Activated CD4-positive, alpha-beta T cell treated with anti-CD3 and anti-CD28 coated beads, Interleukin-10, Interleukin-2, amounts not matched to agents 100 ng/mL and 50 ng/mL, durations not matched to agents 16 hours and 8 hours (primary cell): ENCODE measurements around the gene GEMIN8.
A peak's percentile ranks its signal among the peaks of the same experiment; 100 is the strongest.

Source experiments
- DNase-seq: peaks from one replicate; pipeline ENCODE4 v3.0.0-alpha.2; 2020

The GEMIN8 gene, protein sequence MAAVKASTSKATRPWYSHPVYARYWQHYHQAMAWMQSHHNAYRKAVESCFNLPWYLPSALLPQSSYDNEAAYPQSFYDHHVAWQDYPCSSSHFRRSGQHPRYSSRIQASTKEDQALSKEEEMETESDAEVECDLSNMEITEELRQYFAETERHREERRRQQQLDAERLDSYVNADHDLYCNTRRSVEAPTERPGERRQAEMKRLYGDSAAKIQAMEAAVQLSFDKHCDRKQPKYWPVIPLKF

DNA sequence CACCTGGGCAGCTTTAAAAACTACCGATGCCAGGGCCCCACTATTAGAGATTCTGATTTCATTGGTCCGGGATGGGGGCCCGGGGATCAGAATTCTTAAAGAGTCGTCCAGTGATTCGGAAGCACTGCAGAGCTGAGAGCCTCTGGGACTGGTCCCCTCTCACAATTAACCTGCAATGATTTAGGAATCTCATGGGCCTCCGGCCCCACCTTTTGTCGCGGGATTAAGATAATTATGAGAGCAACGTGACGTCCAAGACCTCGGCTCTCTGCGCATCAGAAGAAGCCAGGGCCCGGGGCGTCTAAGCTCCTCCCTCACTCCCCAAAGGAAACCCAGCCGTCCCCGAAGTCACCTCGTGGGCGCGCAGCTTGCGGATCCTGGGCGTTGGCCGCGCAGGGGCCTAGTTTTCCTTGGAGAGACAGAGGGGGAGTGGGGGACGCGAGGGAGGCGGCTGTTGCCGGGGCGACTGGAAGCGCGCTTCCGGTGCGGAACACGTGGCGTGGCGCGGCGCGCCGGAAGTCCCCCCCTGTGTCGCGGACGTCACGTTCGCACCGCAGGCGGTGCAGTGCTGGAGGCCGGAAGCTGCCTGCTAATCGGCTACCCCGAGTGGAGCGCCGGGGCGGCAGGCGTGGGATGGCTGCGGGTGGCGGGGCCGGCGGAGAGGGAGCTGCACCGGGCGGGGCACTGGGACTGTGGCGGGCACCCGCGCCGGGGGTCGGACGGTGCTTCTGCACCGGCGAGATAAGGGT, at the start of gene GEMIN8:
TSS of gene GEMIN8 (minus strand) at position 468 of the 749 bp plus-strand sequence. CDS start 8,414 bp downstream, outside the sequence.
- DNase-seq, result peak; percentile 92

DNA sequence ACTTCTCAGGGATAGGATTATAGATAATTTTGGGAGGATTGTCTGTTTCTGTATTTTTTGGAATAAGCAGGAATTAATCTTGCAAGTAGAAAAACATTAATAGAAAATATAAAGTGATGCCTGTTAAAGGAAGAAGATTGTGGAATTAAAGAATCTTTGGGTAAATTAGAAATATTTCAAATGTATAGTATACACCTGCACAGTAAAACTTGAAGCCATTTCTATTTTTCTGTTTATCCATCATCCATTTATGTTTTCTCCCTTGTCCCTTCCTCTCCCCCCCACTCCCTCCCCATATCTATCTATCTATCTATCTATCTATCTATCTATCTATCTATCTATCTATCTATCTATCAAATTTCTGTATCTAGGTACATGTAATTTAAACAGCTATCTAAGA, 46.9 kb upstream of the GEMIN8 start:
- no peak for DNase-seq

DNA sequence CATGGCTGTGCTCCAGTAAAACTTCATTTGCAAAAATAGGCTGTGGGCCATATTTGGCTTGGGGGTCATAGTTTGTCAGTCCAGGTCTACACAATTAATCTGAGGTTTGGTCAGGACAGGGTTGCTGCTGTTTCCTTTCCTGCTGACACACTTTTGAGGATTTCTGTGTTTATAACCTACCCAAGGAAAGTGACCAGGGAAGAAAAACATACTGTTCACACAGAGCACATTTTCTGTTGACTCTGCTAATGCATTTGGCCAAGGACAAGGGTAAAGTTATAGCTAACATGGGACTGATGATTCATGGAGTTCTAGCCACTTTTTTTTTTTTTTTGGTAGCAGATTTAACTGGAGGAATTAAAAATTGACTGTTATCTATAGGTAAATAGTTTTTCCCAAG, 43.9 kb upstream of the GEMIN8 start:
- DNase-seq, result no peak

DNA sequence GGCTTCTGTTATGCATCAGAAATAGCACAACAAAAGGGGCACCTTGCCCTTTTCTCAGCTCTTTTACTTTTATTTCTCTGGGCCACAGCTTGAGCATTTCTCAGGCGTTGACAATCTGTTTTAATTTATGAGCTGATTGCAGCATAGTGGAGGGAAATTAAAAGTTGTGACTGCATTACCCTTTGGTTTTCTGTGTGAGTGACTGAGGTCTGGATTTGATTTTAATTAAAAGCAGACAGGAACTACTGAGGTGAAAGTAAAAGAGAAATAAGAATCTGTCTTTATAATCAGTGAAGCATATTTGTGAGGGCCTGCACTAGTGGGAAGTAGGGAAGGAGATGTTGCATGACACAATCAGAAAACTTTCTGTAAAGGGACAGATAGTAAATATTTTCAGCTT, 43.4 kb upstream of the GEMIN8 start:
- no peak for DNase-seq

DNA sequence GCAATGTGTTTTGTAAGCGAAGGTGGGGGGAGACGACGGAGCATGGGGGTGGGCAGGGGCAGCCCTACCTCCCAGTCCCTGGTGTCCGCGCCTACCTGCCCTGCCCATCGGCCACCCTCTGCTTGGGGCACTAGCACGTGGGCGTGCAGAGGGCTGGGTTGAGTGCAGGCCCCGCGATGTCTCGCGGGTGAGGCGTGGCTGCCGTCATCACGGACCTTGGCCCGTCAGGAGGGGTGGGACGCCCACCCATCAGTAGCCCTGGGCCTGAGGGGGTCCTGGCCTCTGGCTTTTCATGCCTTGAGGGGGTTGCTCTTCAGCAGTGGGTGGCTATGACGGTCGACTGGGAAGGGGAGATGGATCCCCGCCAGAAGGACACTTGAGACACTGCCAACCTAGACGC, 36.1 kb upstream of the GEMIN8 start:
- no peak for DNase-seq

DNA sequence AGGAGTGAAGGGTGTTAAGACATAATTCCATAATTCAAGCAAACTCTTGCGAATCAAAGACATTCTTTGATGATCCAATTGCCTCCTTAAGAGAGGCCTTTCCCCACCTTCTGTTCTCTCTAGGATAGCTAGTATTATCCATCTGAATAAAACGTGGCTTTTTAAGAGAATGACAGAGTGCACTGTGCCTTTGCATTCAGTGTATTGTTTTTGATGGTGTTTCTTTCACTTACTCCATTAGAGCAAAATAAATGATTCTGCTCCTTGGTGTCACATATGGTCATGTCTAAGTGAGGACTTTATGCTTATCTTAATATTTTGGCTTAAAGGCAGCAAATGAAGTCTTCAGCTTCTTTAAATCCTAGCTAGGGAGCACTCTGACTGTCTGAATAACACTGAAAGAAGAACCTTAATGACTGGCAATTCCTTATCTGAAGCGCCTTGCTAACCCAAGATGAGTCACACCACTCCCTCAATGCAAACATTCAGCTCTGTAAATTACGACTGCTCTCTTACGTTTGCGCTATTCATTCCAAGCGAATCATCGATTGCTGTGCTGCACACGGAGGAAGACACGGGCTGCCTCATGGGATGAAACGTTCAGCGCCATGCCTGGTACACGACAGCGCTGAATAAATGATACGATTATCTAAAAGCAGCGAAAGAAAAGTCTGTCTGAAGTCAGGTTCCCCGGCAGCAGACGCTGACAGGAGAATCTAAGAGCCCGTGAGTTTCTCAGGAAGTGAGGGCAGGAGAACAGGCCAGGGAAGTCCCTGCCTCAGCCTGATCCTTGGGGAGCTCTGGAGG, 35.1 kb upstream of the GEMIN8 start:
- DNase-seq, result no peak

DNA sequence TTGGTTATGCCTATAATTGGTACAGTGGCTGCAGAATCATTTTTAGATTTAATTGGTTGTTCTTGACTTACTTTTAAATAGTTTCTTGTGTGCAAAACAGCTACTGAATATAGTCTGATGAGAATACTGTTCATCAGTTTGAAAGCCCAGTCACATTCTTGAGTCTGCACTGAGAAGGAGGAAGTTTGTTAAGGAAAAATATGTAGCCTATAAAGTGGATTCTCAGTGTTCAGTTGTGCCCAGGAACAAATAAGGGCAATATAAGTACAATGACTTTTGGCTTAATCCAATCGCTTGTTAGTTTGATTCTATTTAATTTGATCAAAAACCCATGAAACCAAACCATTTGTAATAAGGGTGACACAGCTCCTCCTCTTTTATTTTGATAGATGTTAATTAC, 32.8 kb upstream of the GEMIN8 start:
- no peak for DNase-seq

DNA sequence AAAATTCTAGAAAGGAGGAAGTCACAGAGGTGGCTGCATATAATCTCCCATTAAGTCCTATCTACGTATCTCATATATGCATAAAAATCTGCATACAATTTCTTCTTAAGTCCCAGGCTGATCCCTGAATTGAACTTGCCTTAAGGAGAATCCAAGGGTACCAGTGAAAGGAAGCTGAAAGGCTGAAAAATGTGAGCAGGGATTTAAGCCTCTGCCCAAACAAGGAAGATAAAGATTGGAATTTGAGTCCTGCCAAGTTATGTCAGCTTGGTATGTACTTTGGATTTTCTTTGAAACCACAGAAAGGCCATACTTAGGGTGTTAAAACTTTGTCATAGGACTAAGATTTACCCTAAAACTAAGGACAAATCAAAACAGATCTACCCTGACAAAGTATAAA, 26.5 kb upstream of the GEMIN8 start:
- no peak for DNase-seq

DNA sequence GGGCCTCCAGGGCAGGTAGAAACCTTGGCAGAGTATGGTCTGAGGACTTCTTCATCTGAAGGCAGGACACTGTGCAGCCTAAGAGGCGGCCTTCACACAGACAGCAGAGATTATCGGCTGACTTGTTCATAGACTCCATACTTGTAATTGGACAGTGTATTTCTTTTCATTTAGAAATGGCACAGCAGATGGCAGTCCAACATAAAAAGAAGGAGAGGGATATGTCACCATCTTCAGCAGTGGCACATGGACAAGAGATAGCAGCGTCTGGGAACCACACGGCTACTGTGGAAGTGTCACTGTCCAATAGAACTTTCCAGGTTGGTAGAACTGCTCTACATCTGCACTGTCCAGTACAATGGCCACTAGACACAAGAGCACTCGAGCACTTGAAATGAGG, 21.7 kb upstream of the GEMIN8 start:
- no peak for DNase-seq

DNA sequence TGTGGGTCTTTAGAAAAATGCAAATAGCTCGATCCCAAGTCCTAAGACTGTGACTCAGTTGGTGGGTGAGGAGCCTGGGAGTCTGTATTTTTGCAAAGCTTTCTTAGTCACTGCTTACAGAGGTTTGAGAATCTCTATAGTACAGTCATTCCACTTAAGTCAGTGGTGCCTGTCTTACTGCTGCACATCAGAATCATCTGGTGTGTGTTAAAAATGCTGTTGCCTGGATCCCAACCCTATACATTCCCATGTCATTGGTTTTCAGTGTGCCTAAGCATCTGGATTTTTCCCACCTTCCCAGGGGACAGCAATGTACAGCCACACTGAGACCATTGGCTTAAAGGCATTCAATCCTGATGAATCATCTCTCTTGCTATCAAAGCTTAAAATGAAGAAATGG, 21.0 kb upstream of the GEMIN8 start:
- no peak for DNase-seq

DNA sequence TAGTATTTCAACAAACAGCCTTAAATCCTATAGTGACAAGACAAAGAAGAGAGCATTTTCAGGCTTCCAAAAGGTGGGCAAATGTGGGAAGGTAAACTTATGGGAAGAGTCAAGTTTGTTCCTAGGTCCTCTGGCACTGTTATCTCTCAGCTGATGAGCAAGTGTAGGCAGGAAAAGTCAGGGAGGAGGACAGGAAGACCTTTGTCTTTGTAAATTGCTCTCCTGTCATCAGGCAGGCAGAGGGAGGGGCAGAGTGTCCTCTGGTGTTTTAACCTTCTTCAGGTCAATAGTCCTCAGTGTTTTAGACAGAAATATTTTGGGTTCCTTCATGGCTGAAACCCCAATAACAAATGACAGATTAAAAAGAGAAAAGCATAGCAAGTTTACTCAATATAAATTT, 13.5 kb upstream of the GEMIN8 start:
- DNase-seq, result no peak

DNA sequence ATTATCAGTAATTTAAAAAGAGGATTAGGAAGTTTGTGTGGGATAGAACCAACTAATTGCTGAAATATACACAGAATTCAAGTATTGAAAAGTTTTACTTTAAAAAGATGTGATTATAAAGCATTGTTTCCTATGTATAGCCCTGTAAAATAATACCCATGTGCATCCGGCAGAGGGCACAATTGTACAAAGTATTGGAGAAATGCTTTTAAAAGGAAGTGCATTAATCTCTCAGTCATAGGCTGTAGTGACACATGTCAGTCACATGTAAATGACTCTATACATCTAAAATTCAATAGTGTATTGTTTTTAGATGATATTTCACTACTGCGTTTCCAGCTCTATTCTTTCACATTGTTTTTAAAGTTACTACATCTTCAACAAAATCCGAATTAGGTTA, 9.7 kb upstream of the GEMIN8 start:
- peak; percentile 75 for DNase-seq

DNA sequence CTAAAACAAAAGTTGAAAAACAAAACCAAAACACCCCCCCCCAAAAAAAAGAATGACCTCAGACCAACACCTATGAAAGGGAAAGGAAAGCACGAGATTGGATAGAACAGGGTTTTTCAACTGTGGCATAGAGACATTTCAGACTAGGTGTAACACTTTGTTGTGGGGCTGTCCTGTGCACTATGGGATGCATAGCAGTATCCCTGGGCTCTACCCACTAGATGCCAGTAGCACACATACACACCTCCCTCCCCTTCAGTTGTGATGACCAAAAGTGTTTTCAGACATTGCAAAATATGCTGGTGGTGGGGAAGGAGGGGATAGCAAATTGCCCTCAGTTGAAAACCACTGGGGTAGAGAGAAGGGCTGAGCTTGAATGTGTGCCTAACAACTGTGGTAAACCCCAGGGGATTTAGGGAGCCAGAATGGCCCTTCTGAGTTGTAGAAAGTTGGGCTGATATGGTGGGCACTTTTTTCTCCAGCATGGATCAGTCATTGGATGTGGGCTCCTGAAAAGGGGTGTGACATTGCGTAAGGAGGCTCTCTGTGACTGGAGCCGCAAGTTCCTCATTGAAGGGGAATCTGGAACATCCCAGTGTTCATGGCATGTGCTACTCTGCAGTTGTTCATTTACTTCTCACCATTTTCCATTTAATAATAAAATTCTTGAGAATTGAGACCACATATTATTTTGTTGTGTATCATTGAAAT, 8.8 kb upstream of the GEMIN8 start:
- DNase-seq, result no peak

DNA sequence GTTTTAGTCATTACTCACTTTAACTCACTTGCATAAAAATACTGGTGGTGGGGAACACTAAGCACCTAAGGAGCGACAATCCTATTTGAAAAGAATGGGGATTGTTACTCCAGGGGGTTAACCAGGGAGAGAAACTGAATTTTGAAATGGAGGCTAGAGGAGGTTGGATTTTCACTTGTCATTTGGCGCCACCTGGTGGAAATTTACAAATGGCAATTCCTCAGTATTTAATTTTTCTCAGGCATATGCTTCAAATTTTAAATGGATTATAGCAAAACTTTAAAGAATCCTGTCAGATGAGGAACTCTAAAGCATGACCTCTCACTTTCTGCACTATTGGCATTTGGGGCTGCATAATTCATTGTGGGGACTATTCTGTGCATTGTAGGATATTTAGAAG, 2.7 kb upstream of the GEMIN8 start:
- DNase-seq, result peak; percentile 70

DNA sequence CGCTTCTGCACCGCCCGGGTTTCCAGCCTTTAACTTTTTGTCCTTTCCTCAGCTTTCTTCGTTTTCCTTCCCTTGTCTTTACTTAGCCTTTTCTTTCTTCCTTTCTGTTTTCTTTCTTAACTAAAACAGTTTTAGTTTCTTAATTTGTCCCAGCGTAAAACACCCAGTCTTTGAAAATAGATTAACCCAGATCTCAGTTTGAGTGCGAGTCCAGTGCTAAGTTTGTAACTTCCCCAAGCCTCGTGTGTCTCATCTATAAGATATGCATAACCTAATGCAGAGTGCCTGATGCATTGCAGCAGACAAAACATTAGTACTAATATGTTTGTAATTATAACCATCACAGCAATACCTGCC, 460 bp upstream of the GEMIN8 start:
- no peak for DNase-seq

DNA sequence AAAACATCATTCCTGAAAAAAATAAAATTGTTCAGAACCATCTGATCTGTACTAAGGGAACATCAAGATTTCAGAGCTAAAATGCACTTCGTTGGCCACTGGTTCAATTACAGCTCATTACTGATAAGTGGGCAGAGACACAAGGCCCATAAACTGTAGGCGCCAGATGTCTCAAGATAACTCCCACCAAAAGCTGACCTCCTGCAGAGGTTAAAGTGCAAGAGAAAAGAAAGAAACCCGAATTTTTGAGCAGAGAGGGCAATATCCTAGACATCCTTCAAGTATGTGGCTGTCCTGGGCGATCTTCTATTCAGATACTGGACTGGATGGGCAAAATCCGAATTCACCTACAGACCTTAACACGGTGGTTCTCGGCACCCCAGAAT, 660 bp downstream of the GEMIN8 start:
- DNase-seq, result no peak

DNA sequence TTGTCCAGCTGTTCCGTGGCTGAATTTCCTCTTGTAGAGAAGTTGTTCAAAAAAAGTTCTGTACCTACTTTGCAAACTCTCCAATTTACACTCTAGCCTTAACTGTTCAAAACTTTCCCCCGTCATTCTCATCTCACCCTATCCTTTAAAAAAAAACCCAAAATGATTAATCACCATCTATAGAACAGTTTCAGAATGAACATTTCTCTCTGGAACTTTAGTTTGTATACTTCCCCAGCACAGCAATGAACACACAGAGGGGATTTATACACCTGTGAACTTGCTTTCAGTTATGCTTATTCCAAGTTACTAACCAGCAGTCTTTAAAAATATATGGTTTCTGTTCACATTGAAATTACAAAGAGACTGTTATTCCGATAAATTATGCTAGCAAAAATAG, 1.2 kb downstream of the GEMIN8 start:
- DNase-seq, result peak; percentile 62

DNA sequence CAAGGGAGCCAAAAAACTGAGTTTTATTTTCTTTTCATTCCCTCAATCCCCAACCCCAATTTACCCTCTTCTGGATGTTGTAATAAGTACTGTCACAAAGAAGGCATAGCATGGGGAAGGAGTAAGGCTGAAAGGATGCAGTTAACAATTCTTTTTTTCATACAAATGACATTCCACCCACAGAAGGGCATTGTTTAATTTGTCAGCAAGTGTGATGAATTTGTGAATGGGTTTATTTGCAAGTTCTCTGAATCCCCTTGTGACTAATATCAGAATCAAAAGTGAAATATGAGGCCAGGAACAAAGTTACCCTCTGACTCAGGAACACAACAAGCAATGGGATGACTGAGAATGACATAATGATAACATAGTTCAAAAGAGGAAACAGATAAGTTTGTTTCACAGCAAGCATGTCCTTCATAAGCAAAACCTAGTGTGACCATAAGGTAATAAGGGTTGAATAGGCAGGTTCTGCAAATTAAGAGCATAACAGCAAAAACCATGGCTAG, 2.1 kb downstream of the GEMIN8 start:
- peak; percentile 84 for DNase-seq

DNA sequence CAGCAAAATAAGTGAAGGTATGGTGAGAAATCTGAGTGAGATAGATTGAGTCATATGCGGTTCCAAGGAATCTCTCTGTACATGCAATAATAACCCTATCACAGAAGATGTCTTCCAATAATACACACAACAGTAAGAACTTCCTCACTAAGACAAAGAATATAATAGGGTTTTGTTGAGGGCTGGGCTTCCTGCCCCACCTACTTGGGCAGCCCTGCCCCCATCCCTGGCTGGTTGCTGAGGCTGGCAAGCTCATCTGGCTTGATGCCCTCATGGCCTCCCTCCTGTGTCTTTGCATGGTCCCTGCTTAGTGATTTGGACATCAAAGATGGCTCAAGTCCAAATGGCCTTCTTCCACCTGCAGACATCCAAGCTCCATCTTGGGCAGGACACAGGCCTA, 2.7 kb downstream of the GEMIN8 start:
- DNase-seq, result peak; percentile 21

DNA sequence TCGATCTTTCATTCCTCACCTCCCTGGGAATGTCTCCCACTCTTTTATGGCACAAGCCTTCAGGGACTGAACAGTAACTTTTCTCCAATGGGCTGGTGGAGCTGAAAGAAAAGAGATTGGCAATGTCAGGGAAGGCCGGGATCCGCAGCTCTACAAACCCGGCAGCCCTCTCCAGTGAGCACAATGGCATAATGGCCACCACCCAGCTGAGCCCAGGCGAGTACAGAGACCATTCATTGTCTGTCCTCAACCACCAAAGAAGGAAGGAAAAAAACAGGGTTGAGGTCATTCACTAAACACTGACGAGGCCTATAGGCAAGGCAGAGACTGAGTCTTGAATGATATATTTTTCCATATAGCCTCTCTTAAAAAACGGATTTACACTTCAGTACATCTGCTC, 3.6 kb downstream of the GEMIN8 start:
- DNase-seq, result no peak

DNA sequence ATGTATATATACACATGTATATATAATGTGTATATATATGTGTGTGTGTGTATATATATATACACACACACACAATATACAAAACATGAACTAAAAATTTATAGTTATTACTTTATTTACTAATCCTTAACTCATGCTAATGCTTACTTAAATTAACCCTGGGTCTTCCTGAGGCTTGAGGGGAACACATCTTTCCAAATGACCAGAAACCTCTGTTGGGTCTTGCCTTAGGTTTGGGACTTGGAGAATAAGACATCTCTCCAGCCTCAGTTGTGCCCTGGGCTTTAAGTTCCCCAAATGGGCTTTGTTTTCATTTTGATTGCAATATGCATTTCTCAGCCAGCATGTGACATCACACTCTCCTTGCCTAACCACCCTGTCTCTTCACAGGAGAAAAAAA, 7.7 kb downstream of the GEMIN8 start:
- DNase-seq, result no peak

DNA sequence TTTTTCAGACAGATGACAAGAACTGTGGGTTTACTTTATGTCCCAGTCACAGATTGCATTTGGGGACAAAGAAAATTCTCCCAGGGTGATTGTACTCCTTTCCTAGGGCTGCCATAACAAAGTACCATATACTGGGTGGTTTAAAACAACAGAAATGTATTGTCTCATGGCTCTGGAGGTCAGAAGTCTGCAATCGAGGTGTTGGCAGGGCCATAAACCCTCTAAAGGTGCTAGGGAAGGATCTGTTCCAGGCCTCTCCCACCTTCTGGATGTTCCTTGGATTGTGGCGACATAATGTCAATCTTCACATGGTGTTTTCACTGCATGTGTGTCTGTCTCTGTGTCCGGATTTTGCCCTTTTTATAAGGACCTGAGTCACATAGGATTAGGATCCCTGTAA, 12.3 kb downstream of the GEMIN8 start:
- DNase-seq, result no peak

DNA sequence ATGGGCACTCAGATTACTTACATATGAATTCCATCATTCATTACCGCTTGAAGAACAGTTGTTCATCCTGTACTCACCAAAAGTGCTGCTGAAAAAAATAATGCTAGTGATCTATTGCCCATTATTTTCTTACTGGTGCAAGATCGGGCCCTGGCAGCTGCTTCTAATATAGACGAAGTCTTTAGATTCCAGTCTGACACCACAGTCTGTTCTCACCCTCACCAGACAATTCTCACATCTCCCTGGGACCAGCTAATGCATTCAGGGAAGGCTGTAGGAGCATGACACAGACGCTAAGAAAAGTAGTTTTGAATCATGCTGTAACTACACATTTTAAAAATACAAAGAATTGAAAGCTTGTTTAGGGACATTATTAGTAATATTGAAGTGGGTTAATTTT, 13.8 kb downstream of the GEMIN8 start:
- DNase-seq, result peak; percentile 14
